HCEC 1CT (cell line): ENCODE data around the gene SMYD5.

Source experiments
- DNase-seq: peaks from one replicate; pipeline ENCODE4 v3.0.0-alpha.2; 2017

The SMYD5 gene

GRCh38 chr2:73243884-73244570, 30.0 kb downstream of the SMYD5 start:
- DNase-seq = no peak

DNA sequence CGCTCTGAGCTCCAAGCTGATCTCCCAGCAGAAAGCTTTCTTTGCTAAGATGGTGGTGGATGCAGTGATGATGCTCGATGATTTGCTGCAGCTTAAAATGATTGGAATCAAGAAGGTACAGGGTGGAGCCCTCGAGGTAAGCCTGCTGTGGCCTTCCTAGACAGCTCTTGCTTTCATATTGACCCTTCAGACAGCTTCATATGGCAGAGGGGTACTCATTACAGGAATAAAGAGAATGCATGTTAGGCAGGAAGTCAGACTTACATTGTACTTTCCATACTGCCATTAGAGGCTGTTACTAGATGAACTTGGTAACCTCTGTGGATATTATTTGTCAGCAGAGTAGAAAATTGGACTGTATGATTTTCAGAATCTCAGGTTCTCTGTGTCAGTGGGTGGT, 30.5 kb downstream of the SMYD5 start:
- no peak for DNase-seq

DNA sequence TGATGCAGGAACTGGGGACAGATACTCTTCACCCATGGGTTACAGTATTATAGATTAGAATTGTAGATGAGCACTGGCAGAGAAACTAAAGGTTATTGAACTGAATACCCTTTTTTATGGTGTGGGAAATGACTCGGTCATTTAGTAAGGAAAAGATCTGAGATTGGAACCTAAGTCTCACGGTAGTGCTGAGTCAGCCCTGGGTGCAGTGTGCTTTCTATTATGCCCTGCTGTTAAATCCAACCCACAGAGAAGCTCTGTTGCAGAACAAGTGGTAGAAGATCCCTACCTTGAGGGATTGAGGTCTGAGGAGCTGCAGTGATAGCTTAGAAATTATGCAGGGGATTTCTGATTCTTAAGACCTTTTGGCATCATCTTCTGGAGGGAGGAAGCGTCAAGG, 32.8 kb downstream of the SMYD5 start:
- DNase-seq = no peak

GRCh38 chr2:73249636-73250035, 35.6 kb downstream of the SMYD5 start:
- DNase-seq = no peak

- no peak for DNase-seq
Measured at GRCh38 chr2:73250872-73251846, 37.1 kb downstream of the SMYD5 start.

DNA sequence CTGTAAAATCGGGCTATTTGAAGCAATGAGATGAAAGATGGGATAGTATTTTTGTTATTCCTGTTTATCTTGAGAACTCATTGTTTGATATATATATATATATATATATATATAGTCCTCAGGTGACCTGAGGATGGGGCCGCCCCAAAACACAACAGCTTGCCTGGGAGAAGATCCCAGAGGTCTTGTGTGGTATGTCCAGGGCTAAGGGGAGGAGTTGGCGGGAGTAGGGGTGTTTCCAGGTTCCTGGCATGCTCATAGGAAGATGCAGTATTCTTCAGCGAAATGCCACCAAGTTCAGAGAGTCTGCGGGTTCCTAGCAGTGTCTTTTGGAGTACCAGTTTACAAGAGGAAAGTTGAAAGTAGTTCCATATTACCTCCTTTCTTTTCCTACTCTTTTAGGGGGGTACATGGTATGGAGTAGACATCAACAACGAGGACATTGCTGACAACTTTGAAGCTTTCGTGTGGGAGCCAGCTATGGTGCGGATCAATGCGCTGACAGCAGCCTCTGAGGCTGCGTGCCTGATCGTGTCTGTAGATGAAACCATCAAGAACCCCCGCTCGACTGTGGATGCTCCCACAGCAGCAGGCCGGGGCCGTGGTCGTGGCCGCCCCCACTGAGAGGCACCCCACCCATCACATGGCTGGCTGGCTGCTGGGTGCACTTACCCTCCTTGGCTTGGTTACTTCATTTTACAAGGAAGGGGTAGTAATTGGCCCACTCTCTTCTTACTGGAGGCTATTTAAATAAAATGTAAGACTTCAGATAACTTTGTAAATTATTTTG, 38.4 kb downstream of the SMYD5 start:
- DNase-seq = no peak

DNA sequence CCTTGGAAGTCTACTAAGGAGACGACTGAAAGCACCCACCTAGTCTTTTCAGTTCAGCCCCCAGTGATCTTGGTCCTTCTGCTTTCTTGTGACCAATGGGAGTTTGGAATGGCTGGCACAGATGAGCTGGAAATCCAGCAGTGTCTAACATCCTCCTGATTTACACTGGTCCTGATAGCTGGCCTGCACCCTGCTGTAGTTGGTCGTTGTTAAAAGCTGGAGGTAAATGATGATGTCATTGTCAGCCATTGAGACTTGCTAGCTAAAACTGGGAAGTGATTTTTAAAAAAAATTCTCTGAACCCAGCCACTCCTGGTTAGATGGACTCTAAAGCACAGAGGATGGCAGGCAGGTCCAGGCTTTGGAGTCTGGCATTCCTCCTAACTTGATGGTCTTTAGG, 39.4 kb downstream of the SMYD5 start:
- no peak for DNase-seq

DNA sequence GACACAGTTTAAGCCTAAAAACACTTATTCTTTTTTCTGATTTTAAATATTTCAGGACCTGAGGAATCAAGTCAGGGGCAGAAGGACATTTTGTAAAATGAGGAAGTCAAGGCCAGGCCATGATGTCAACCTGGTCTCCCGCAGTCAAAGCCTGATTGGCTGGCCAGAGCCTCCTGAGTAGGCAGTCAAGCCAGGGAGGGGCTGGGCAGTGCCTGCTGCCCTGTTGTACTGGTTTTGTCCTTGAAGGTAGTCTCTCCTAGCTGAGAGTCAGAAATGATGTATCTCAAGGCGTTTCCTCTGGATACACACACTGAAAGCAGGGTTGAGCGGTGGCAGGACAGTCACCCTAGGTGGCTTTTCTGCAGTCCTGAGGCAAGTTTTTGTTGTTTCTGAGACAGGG, 39.9 kb downstream of the SMYD5 start:
- DNase-seq = no peak

GRCh38 chr2:73254343-73255006, 40.4 kb downstream of the SMYD5 start:
- DNase-seq = no peak

DNA sequence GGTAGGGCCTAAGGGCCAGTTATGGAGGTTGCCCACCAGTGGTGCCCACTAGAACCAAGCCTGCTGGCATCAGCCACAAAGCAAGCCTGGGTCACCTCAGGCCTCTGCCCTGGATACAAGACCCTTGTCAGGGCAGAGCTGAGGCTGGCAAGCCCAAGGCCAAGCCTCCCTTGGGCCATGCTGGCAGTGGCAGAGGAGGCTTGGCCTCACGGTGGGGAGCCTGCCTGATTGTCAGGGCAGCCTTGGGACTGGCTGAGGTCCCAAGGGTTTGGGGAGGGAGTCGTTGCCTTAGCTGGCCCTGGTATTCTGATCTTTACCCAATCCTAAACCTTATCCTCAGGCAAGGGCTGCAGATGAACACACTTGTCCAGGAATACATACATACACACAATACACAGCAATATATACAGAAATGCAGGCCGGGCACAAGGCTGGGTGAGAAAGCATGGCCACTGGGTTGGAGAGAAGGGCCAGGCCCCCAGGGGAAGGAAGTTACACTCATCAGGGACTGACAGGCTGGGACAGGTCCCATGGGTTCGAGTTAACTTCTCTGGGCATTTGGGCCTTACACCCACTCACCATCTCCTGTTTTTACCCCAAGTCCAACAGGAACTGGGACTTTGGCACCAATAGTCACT, 41.1 kb downstream of the SMYD5 start:
- DNase-seq = no peak

GRCh38 chr2:73255907-73256617, 42.0 kb downstream of the SMYD5 start:
- no peak for DNase-seq

DNA sequence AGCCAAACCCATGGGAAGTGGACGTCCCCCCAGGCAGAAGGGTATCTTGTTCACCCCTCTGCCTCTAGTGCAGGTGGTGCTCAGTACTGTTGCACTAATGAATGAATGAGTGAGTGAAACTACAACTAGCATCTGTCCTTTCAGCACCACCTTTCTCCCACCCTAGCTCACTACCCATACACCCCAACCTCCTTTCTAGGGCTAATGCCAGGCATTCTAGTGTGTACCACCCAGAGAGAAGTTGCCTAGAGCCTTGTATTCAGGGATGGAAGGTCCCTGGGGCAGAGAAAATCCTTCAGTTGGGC, 42.5 kb downstream of the SMYD5 start:
- DNase-seq = no peak

GRCh38 chr2:73257021-73257420, 43.0 kb downstream of the SMYD5 start:
- DNase-seq = no peak

GRCh38 chr2:73257425-73258125, 43.5 kb downstream of the SMYD5 start:
- no peak for DNase-seq

DNA sequence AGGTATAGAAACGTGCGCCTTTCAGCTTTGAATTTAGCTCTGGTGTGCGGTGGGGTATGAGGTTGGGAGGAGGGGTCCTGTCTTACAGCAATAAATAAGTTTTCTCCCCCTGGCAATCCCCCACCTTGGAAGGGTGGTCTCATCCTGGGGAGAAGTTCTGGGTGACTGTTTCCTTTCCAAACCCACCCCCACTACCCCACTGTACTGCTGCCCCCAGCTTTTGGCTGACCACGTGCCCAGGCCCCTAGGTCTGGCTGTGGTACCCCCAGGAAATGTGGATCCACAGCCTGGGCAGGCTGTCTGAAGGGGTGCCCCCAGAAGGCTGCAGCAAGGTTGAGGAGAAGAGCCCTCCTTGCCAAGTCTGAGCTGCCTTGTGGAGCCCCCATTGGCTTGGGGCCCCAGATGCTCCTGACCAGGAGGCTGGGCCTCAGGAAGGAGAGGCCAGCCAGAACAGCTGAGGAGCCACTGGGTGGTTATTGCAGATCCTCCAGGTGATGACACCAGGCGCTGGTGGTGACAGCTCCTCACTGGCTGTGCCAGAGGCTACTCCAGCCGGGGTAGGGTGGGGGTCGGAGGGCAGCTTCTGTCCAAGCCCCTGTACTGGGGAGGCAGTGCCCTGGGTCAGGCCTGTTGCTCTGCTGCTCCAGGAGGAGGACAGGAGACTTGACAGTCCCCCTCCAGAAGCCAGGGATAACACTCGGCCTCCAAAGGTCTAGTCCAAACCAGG, 44.3 kb downstream of the SMYD5 start:
- DNase-seq = no peak

DNA sequence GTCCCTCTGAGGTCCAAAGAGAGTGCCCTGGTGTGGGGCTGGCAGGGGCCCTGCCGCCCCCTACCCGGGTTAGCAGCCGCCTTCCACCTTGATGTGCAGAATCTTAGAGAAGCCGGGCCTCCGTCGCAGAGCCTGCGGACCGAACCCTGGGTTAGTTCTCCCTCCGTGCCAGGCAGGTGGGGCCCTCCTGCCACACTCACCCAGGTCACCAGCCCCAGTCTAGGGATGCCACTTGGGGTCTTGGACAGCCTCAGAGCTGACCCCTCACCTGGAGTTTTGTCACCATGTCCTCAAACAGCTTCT, 44.8 kb downstream of the SMYD5 start:
- DNase-seq = no peak

GRCh38 chr2:73259276-73259675, 45.2 kb downstream of the SMYD5 start:
- DNase-seq = no peak

GRCh38 chr2:73259704-73260337, 45.8 kb downstream of the SMYD5 start:
- no peak for DNase-seq

DNA sequence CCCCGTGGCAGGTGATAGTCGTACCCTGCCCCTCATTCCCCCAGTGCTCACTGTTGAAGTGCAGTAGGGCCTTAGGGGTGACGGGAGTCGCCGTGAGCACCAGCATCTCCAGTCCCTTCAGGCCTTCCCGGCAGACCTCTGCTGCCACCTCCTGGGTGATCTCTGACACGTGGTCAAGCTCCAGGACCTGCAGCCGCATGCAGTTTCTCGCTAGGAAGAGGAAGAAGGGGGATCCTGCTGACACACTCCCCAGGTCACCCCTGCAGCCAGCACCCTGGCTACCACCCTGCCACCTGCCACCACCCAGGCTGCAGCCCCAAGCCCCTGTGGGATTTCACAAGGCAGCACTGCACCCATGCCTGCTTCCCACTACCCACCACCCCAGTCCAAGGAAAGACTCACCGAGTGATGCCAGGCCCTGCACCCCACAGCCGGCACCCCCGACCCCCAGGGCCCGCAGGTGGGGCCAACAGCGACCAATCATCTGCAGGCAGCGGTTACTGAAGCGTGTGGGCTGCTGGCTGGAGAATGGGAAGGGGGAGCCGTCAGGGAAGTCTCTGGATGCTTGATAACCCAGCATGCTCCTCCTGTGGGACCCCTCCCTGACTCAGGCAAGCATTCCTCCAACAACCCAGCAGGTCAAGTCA, 46.4 kb downstream of the SMYD5 start:
- DNase-seq = peak; percentile 45
